ENCODE measurements around the gene TMEM176A.

- no peak for TF ChIP-seq EP300 (IDR thresholded peaks at IDR 0.05)
- TF ChIP-seq CTCF (IDR thresholded peaks at IDR 0.05) = no peak
- no peak for TF ChIP-seq POLR2AphosphoS5 (IDR thresholded peaks at IDR 0.05)
Observed at GRCh38 chr7:150793569-150794238, 6.9 kb upstream of the TMEM176A start.
